ENCODE measurements around the gene C5orf24. TPM values are rescaled to one million over a fixed set of nuclear protein-coding genes. Genes with fewer than 3 reads are reported as not detected.

C5orf24 gene
- total and polyA plus RNA-seq, 2 donors (not counting 1 experiment from before 2014, with no cell fraction given): 13.0 to 38.2 TPM

DNA sequence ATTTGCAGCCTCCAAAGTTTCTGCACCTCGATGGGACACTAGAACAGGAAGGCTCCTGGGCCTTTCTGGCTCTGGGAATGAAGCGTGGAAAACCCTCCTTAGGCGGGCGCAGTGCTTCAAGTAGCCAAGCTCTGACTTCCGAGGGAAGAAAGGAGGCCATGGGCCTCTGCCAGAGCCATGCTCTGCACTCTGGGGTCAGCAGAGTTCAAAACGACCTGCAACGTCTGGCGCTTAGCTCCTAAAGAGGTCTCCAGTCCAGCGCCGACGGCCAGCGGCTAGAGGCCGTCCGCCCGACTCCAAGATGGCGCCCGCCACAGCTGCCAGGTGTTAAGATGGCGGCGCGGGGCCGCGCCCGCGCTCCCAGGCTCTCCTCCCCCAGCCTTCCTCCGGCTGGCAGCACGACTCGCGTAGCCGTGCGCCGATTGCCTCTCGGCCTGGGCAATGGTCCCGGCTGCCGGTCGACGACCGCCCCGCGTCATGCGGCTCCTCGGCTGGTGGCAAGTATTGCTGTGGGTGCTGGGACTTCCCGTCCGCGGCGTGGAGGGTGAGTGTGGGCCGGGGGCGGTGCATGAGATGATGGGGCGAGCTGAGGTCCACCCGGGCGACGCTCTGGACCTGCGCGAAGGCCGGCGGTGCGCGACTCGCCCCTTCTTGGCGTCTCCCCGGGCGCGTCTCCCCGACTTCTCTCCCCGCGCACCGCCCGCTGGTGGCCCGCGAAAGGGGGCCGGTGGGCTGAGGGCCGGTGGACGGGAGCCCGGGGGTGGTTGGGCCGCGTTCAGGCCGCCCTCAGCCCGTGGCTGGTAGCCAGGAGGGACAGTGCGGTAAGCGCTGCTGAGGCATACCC is 28.4 kb downstream of the C5orf24 start, which contains the start of gene TXNDC15:
TXNDC15 (plus strand) TSS at position 385 of the 844 bp plus-strand sequence; CDS start at position 442, 57 bp downstream.
- H3K27me3 Mint-ChIP-seq: no peaks in the 10 kb centered on the region
- peak within 1 kb of the TSS; percentile 91 for H3K9ac ChIP-seq (ENCODE audit: low read length)
- WGBS (ENCODE audit: insufficient coverage): 4% methylated on average over 72 of the region's 79 CpGs
- CTCF ChIA-PET: interaction anchor here (0.6 to 1.7 kb wide), 7 partner anchors 27 to 140 kb away, joined by 3 to 20 read pairs (median 4); partner anchors contain the start of genes C5orf24 and PCBD2
- no peaks in the 10 kb centered on the region for H4K20me1 ChIP-seq (ENCODE audit: control insufficient read depth, insufficient read depth, low read length, poor library complexity, severe bottlenecking)
- DNase-seq (peak; percentile 89), ATAC-seq (ENCODE audit: low read depth) (peak; percentile 92)
- POLR2A ChIA-PET: interaction anchor here (0.6 to 2.3 kb wide), 6 partner anchors 28 to 1822 kb away, joined by 3 to 30 read pairs (median 4); partner anchors contain the start of genes C5orf24, CAMLG, HSPA4 and PCBD2
- peak within 1 kb of the TSS; percentile 94 for H3K27ac Mint-ChIP-seq
- H3K36me3 ChIP-seq (replicated peaks in 1 of 2; ENCODE audit: control extremely low read depth in 1 of 2, control insufficient read depth in 1 of 2, extremely low read depth in 1 of 2, insufficient read depth in 2 of 2, low read length in 1 of 2): no peaks in the 10 kb centered on the region
- H3K4me1 ChIP-seq (ENCODE audit: control insufficient read depth in 2 of 2, insufficient read depth in 2 of 2, low read length in 2 of 2): peaks cover 22 to 39% of the 10 kb centered on the region in 2 donors
- H3K4me2 ChIP-seq (replicated peaks; ENCODE audit: low read depth, low read length, poor library complexity, severe bottlenecking): peak within 1 kb of the TSS; percentile 80
- TF ChIP-seq, protein P1, sequence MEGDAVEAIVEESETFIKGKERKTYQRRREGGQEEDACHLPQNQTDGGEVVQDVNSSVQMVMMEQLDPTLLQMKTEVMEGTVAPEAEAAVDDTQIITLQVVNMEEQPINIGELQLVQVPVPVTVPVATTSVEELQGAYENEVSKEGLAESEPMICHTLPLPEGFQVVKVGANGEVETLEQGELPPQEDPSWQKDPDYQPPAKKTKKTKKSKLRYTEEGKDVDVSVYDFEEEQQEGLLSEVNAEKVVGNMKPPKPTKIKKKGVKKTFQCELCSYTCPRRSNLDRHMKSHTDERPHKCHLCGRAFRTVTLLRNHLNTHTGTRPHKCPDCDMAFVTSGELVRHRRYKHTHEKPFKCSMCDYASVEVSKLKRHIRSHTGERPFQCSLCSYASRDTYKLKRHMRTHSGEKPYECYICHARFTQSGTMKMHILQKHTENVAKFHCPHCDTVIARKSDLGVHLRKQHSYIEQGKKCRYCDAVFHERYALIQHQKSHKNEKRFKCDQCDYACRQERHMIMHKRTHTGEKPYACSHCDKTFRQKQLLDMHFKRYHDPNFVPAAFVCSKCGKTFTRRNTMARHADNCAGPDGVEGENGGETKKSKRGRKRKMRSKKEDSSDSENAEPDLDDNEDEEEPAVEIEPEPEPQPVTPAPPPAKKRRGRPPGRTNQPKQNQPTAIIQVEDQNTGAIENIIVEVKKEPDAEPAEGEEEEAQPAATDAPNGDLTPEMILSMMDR (IDR thresholded peaks at IDR 0.05): no peak
- no peak for TF ChIP-seq EZH2 (IDR thresholded peaks at IDR 0.05; ENCODE audit: borderline replicate concordance, insufficient read depth, low read depth, low read length, poor library complexity, severe bottlenecking)
- peak within 1 kb of the TSS; percentile 100 for H2AFZ ChIP-seq (ENCODE audit: insufficient read depth, low read depth, low read length, poor library complexity, severe bottlenecking)
- intact Hi-C loops (cut with micrococcal nuclease): loop anchor here (1.0 kb wide), 4 partner anchors 29 to 136 kb away; partner anchors contain the start of genes C5orf24, CAMLG and DDX46
- no peaks in the 10 kb centered on the region for H3K9me3 Mint-ChIP-seq (ENCODE audit: insufficient read depth)
- H3K4me1 Mint-ChIP-seq: peaks cover 37% of the 10 kb centered on the region
- peak within 1 kb of the TSS; percentile 78 to 94 (median 88) for H3K4me3 ChIP-seq (ENCODE audit: control extremely low read depth in 1 of 5, extremely low read depth in 1 of 5, insufficient read depth in 1 of 5, low read depth in 2 of 5, low read length in 4 of 5)
- H3K9me3 ChIP-seq (ENCODE audit: control extremely low read depth in 1 of 3, control insufficient read depth in 2 of 3, insufficient read depth in 1 of 3, low read length in 2 of 3): no peaks in the 10 kb centered on the region
- H3K4me3 Mint-ChIP-seq: peak within 1 kb of the TSS; percentile 96
- H3K79me2 ChIP-seq (ENCODE audit: control insufficient read depth, insufficient read depth, low read length): peaks cover 71% of the 10 kb centered on the region
- peak within 1 kb of the TSS; percentile 91 to 95 for H3K27ac ChIP-seq (ENCODE audit: low read length in 2 of 2)
- no peaks in the 10 kb centered on the region for H3K27me3 ChIP-seq (replicated peaks in 1 of 4; ENCODE audit: control extremely low read depth in 1 of 4, control insufficient read depth in 3 of 4, insufficient read depth in 4 of 4, low read length in 3 of 4)
